Fibroblast of lung (primary cell): Measurements from ENCODE around the gene QPCT. TPM values are rescaled to one million over a fixed set of nuclear protein-coding genes. Genes with fewer than 3 reads are reported as not detected.
A peak's percentile ranks its signal among the peaks of the same experiment; 100 is the strongest.

Source experiments
- DNase-seq, 2 donors: peaks; one replicate each; pipeline versions ENCODE4 v3.0.0 to v3.0.0-alpha.2; 2010; ENCODE audit warnings: low read depth in 2 of 2
- H2AFZ ChIP-seq: 2 replicates; pipeline ENCODE4 v1.5.1; 2012; ENCODE audit warnings: low read length, control low read depth, inconsistent platforms
- H3K27ac ChIP-seq: 2 replicates; pipeline ENCODE4 v1.5.1; 2011; ENCODE audit warnings: low read length, control low read depth; ENCODE audit not compliant: insufficient read depth
- H3K27me3 ChIP-seq: 2 replicates; pipeline ENCODE4 v1.5.1; 2011; ENCODE audit warnings: mild to moderate bottlenecking, low read length; ENCODE audit not compliant: control insufficient read depth, insufficient read depth
- H3K36me3 ChIP-seq: 2 replicates; pipeline ENCODE4 v1.5.1; 2011; ENCODE audit warnings: low read length; ENCODE audit not compliant: control insufficient read depth, insufficient read depth
- H3K4me1 ChIP-seq: 2 replicates; pipeline ENCODE4 v1.5.1; 2011; ENCODE audit warnings: low read length; ENCODE audit not compliant: control insufficient read depth, insufficient read depth; ENCODE audit errors: extremely low read depth
- H3K4me2 ChIP-seq: 2 replicates; pipeline ENCODE4 v1.5.1; 2011; ENCODE audit warnings: low read length, control low read depth; ENCODE audit not compliant: insufficient read depth; ENCODE audit errors: extremely low read depth
- H3K4me3 ChIP-seq, 4 experiments: fragments of 200-600 bp in 1 of 4; sonication (generic) in 1 of 4; replicated peaks in 1 of 4; 2 replicates each; pipeline ENCODE4 v1.5.1; 2011 to 2016; ENCODE audit warnings: low read length in 4 of 4, low read depth in 3 of 4, mild to moderate bottlenecking in 3 of 4, control low read depth in 2 of 4, inconsistent platforms in 1 of 4, mixed read lengths in 1 of 4; ENCODE audit not compliant: insufficient read depth in 1 of 4; ENCODE audit errors: control extremely low read depth in 1 of 4
- H3K79me2 ChIP-seq: 2 replicates; pipeline ENCODE4 v1.5.1; 2012; ENCODE audit warnings: mild to moderate bottlenecking, low read length, inconsistent platforms; ENCODE audit not compliant: control insufficient read depth, insufficient read depth
- H3K9ac ChIP-seq: 2 replicates; pipeline ENCODE4 v1.5.1; 2011; ENCODE audit warnings: mild to moderate bottlenecking, low read length, control low read depth; ENCODE audit not compliant: insufficient read depth
- H3K9me3 ChIP-seq: 2 replicates; pipeline ENCODE4 v1.5.1; 2012; ENCODE audit warnings: low read depth, low read length; ENCODE audit not compliant: control insufficient read depth, insufficient read depth
- H4K20me1 ChIP-seq: 2 replicates; pipeline ENCODE4 v1.5.1; 2011; ENCODE audit warnings: low read length; ENCODE audit not compliant: control insufficient read depth, insufficient read depth; ENCODE audit errors: extremely low read depth
- EZH2 ChIP-seq: IDR thresholded peaks from 2 replicates; pipeline ENCODE4 v1.5.1; 2012; ENCODE audit warnings: low read length, control low read depth, mild to moderate bottlenecking; ENCODE audit errors: missing control alignments
- polyA plus RNA-seq, 2 donors: library from polyadenylated mRNA; depleted of rRNA in 1 of 2; stranded (reverse) in 1 of 2; unstranded in 1 of 2; fragments of >200 nt; gene quantifications; 2 replicates each; pipeline ENCODE4 v1.2.1, GENCODE V29; 2011 to 2012; ENCODE audit warnings: missing spikeins in 1 of 2
- total RNA-seq: library from RNA; depleted of rRNA; stranded (reverse); fragments of >200 nt; gene quantifications from 2 replicates; pipeline ENCODE4 v1.2.1, GENCODE V29; 2014
- TF ChIP-seq, protein P1 (sequence below), 2 donors: IDR thresholded peaks in 1 of 2; conservative IDR thresholded peaks in 1 of 2; 1 replicate in 1 of 2; 2 replicates in 1 of 2; pipeline ENCODE4 v1.5.1; 2011 to 2012; ENCODE audit warnings: low read length in 2 of 2, control low read depth in 1 of 2, inconsistent platforms in 1 of 2, low read depth in 1 of 2, mild to moderate bottlenecking in 1 of 2

QPCT gene
- total and polyA plus RNA-seq, 2 donors (not counting 1 experiment from before 2014, with no cell fraction given), result 6.1 to 8.4 TPM

DNA sequence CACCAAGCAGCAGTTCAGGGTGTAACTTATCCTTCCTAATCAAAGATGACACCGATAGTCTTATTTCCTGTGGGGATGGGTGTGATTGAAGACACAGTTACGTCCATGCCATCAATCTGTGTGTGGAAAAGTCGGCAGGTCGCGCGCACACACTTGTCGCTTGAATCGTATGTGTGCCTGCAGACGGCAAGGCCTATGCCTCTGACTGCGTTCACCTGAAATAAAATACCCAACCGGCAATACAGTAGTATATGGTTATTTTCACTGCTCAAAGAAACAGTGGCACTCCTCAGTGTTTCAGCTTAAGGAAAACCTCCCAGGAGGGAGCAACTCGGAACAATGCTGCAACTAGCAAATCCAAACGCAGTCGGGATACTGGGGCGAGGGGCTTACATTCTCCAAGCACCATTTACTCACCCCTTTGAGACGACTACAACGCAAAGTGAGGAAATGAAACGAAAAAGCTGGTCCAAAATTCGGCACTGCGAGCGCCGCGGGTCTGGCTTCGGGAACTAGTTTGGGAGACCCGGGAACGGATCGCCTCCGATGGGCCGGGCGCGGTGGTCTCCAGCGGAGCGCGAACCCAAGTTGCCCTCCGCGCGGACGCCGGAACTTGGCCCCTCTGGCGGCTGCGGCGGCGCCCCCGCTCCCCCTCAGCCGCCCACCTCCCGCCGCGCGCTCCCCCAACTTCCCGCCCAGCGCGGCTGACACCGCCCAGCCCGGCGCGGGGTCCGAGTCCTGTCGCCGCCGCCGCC, 20.5 kb upstream of the QPCT start:
- peaks cover 44% of the 10 kb centered on the region for H3K79me2 ChIP-seq
- H3K36me3 ChIP-seq, result no peaks in the 10 kb centered on the region
- H3K9me3 ChIP-seq, result no peaks in the 10 kb centered on the region
- peak overlapping the region; percentile 72 for H3K27ac ChIP-seq
- H3K9ac ChIP-seq, result peak overlapping the region; percentile 76
- H4K20me1 ChIP-seq, result no peaks in the 10 kb centered on the region
- H3K4me1 ChIP-seq, result peaks cover 4% of the 10 kb centered on the region
- H3K4me2 ChIP-seq, result peak overlapping the region; percentile 88
- no peaks in the 10 kb centered on the region for H3K27me3 ChIP-seq
- peak; percentile 39 to 43 for DNase-seq
- TF ChIP-seq EZH2, result no peak
- TF ChIP-seq, protein P1, sequence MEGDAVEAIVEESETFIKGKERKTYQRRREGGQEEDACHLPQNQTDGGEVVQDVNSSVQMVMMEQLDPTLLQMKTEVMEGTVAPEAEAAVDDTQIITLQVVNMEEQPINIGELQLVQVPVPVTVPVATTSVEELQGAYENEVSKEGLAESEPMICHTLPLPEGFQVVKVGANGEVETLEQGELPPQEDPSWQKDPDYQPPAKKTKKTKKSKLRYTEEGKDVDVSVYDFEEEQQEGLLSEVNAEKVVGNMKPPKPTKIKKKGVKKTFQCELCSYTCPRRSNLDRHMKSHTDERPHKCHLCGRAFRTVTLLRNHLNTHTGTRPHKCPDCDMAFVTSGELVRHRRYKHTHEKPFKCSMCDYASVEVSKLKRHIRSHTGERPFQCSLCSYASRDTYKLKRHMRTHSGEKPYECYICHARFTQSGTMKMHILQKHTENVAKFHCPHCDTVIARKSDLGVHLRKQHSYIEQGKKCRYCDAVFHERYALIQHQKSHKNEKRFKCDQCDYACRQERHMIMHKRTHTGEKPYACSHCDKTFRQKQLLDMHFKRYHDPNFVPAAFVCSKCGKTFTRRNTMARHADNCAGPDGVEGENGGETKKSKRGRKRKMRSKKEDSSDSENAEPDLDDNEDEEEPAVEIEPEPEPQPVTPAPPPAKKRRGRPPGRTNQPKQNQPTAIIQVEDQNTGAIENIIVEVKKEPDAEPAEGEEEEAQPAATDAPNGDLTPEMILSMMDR (conservative IDR thresholded peaks at IDR 0.05 in 1 of 2, IDR thresholded peaks at IDR 0.05 in 1 of 2; ENCODE audit: low read depth in 1 of 2, low read length in 2 of 2), result no peak
- peak overlapping the region; percentile 40 for H2AFZ ChIP-seq
- peak overlapping the region; percentile 73 to 96 (median 76) for H3K4me3 ChIP-seq

DNA sequence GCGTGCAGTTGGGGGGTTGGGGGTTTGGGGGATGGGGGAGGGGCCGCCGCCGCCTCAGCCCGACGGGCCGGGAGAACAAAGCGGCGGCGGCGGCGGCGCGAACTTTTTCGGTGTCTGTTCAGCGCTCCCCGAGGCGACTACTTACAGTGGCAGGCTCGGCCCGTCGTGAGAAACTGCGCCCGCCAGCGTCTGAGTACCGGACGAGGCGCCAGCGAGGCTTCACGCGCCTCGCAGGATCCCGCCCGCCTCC, 20.0 kb upstream of the QPCT start:
- Histone ChIP-seq H3K4me1 (peaks cover 2% of the 10 kb centered on the region), H3K36me3 (no peaks in the 10 kb centered on the region), H3K4me2 (no peak overlapping the region), H3K9me3 (no peaks in the 10 kb centered on the region), H3K9ac (peak overlapping the region; percentile 76), H2AFZ (no peak overlapping the region), H3K27ac (peak overlapping the region; percentile 41), H3K79me2 (peaks cover 40% of the 10 kb centered on the region), H3K27me3 (no peaks in the 10 kb centered on the region), H3K4me3 (peak overlapping the region; percentile 18 to 77 (median 66)), H4K20me1 (no peaks in the 10 kb centered on the region)
- no peak for TF ChIP-seq EZH2
- TF ChIP-seq, protein P1 (conservative IDR thresholded peaks at IDR 0.05 in 1 of 2, IDR thresholded peaks at IDR 0.05 in 1 of 2; ENCODE audit: low read depth in 1 of 2, low read length in 2 of 2), result no peak
- peak; percentile 68 to 78 for DNase-seq

DNA sequence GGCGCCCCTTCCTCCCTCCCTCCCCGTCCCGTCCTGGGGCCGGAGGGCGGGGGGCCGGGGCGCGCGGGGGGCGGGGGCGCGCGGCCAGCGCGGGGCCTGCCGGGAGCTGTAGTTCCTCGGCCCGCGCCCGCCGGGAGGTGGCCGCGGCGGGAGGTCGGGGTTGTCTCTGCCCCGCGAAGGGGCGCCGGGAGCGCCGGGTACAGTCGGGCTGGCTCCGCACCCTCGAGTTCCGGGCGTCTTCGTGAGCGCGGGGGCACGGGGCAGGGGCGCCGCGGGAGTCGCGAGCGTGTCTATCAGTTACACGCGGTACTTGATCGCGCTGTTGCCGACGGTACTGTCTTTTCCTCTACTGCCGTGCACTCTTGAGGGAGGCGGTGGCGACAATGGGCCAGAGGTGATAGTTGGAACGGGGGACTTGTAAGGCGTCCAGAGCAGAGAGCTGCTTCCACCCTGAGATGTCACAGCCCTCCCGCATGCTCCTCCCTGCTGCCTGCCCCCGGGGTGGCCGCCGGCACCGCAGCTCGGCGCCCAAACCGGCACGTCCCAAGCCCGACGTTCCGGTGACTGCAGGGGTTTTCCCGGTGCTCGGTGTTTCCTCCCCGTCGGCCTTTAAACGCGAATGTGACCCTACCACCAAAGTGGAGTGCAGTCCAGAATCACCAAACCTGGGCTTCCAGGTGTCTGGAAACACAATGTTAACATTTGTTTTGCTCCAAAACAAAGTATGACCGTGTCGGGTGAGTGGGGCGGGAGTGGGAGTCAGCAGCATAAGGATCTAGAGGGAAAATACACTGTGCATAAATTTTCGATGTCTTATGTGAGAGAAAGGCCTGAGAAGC, 19.4 kb upstream of the QPCT start, which contains the start of gene PRKD3:
Gene PRKD3 (minus strand): TSS at position 48 of the 839 bp plus-strand sequence. CDS start 8,309 bp downstream, outside the sequence.
- Histone ChIP-seq H3K9ac (peak within 1 kb of the TSS; percentile 76), H2AFZ (peak within 1 kb of the TSS; percentile 95), H3K9me3 (no peaks in the 10 kb centered on the region), H3K79me2 (peaks cover 36% of the 10 kb centered on the region), H3K4me3 (peak within 1 kb of the TSS; percentile 73 to 96 (median 76)), H3K27ac (peak within 1 kb of the TSS; percentile 72), H4K20me1 (no peaks in the 10 kb centered on the region), H3K36me3 (no peaks in the 10 kb centered on the region), H3K27me3 (no peaks in the 10 kb centered on the region), H3K4me1 (peaks cover 2% of the 10 kb centered on the region), H3K4me2 (peak within 1 kb of the TSS; percentile 88)
- peak; percentile 42 to 43 for DNase-seq
- TF ChIP-seq, protein P1 (conservative IDR thresholded peaks at IDR 0.05 in 1 of 2, IDR thresholded peaks at IDR 0.05 in 1 of 2; ENCODE audit: low read depth in 1 of 2, low read length in 2 of 2), result no peak
- TF ChIP-seq EZH2, result no peak
